Measurements from ENCODE around the gene POLR3H. TPM values are rescaled to one million over a fixed set of nuclear protein-coding genes. Genes with fewer than 3 reads are reported as not detected.

The POLR3H gene
- total RNA-seq, 1 donor: 27.7 TPM

DNA sequence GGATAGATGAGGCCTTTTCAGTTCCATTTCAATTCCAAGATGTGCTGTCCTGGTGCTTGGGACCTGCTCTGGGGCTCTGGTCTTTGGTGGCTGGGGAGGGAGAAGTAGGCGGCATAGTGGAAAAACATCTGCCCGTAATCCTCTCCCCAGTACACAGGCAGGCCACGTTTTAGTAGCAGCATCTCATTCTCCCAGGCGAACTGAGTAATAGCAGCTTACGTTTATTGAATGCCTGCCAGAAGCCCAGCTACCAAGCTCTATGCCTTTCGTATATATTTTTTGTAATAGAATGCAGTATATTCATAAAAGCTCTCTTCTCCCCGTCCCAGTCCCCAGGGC is 63.9 kb downstream of the POLR3H start:
- peak; percentile 82 for DNase-seq (ENCODE audit: low read depth)
- H3K4me3 ChIP-seq (ENCODE audit: low read depth, low read length): no peak overlapping the region
- TF ChIP-seq, protein P1, sequence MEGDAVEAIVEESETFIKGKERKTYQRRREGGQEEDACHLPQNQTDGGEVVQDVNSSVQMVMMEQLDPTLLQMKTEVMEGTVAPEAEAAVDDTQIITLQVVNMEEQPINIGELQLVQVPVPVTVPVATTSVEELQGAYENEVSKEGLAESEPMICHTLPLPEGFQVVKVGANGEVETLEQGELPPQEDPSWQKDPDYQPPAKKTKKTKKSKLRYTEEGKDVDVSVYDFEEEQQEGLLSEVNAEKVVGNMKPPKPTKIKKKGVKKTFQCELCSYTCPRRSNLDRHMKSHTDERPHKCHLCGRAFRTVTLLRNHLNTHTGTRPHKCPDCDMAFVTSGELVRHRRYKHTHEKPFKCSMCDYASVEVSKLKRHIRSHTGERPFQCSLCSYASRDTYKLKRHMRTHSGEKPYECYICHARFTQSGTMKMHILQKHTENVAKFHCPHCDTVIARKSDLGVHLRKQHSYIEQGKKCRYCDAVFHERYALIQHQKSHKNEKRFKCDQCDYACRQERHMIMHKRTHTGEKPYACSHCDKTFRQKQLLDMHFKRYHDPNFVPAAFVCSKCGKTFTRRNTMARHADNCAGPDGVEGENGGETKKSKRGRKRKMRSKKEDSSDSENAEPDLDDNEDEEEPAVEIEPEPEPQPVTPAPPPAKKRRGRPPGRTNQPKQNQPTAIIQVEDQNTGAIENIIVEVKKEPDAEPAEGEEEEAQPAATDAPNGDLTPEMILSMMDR (IDR thresholded peaks at IDR 0.05; ENCODE audit: insufficient read depth, low read length): no peak

DNA sequence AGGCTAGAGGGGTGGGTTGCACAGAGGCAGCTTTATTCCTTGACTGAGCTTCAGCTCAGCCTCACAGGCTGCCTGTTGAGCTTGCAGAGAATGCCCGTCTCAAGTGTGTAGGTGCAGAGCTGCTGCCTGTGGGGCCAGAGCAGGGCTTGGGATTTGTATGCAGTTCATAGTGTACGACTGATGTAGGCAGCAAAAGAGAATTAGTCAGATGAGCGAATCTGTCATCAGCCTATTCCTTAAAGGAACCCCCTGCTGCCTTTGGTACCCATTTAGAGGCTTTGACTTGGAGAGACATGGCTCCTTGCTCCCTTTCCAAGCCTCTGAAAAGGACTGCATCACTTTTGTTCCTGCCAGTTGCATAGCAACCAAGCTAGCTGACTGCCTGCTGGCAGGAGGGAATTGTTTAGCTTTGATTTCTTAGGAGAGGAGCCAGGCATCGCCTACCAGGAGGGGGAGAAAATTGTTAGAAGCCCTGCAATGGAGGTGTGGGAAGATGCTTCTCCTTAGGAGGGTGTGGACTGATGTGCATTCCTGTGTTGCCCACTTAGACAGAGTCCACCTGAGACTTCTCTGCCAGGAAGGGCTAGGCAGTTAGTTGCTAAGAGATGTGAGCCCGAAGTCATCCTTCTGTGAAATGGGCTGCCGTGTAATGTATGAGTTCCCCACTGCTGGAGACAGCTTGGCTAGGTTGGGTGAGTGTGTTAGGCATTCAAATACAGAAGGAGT is 64.4 kb downstream of the POLR3H start:
- H3K4me3 ChIP-seq (ENCODE audit: low read depth, low read length): no peak overlapping the region
- peak; percentile 82 for DNase-seq (ENCODE audit: low read depth)
- TF ChIP-seq, protein P1 (IDR thresholded peaks at IDR 0.05; ENCODE audit: insufficient read depth, low read length): peak; percentile 39

DNA sequence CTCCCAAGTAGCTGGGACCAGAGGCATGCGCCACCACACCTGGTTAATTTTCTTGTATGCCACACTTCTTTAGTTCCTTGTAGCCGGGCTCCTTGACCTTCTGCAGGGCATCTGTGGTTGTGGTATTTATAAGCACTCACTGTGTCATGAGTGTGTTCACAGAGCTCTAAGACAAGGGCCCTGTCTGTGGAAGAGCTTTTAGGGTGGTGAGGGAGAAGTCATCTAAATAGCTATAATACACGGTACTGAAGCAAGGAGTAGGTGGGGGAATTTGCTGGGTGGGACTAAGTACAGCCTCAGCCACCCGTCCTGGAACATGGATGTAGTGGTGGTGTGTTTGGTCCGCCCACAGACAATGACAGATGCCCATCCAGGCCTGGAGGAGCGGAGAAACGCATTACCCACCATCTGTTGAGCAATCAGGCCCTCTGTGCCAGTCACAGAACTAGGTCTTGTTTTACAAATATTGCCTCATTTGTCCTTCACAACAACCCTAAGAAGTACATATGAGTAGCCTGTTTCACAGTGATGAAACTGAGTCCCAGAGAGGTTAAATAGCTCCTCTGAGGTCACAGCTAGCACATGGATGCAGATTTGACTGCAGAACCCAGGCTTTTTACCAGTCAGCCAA is 65.3 kb downstream of the POLR3H start:
- H3K4me3 ChIP-seq (ENCODE audit: low read depth, low read length): no peak overlapping the region
- TF ChIP-seq, protein P1 (IDR thresholded peaks at IDR 0.05; ENCODE audit: insufficient read depth, low read length): no peak
- peak; percentile 21 for DNase-seq (ENCODE audit: low read depth)

DNA sequence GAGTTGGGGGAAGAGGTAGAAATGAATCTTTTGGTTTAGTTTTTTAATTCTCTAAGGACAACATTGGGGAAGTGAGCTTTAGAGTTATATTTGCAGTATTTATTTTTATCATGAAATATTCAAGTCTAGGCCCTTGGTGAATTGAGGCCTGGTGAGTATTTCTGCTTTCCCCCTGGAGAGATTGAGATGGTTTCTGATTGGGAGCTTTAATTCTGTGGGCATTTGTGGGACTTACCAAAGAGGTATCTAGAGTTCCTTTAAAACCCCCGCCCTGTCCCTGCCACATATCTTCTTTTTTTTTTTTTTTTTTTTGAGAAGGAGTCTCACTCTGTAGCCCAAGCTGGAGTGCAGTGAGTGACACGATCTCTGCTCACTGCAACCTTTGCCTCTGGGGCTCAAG is 65.8 kb downstream of the POLR3H start:
- no peak for DNase-seq (ENCODE audit: low read depth)
- H3K4me3 ChIP-seq (ENCODE audit: low read depth, low read length): no peak overlapping the region
- TF ChIP-seq, protein P1 (IDR thresholded peaks at IDR 0.05; ENCODE audit: insufficient read depth, low read length): no peak

Other genes starting within 250 kb of the POLR3H start
- 33.3 and 45.9 TPM in 2 replicates for gene ZC3H7B, start 242.9 kb downstream of the POLR3H start, total RNA-seq (ENCODE audit: low replicate concordance)
- 14.8 and 17.4 TPM in 2 replicates for gene TEF, start 162.5 kb downstream of the POLR3H start, total RNA-seq (ENCODE audit: low replicate concordance)
- gene TOB2, start 97.7 kb downstream of the POLR3H start, total RNA-seq (ENCODE audit: low replicate concordance): 25.4 and 40.1 TPM in 2 replicates
- gene PHF5A, start 75.8 kb downstream of the POLR3H start, total RNA-seq (ENCODE audit: low replicate concordance): 34.6 and 35.7 TPM in 2 replicates
- gene ACO2, start 75.4 kb downstream of the POLR3H start, total RNA-seq (ENCODE audit: low replicate concordance): 42.2 and 45.9 TPM in 2 replicates
- 3.3 and 3.8 TPM in 2 replicates for gene CSDC2, start 16.5 kb upstream of the POLR3H start, total RNA-seq (ENCODE audit: low replicate concordance)
- gene PMM1, start 45.4 kb upstream of the POLR3H start, total RNA-seq (ENCODE audit: low replicate concordance): 29.0 and 37.9 TPM in 2 replicates
- 4.8 and 20.8 TPM in 2 replicates for gene DESI1, start 76.6 kb upstream of the POLR3H start, total RNA-seq (ENCODE audit: low replicate concordance)
- 214 and 276 TPM in 2 replicates for gene XRCC6, start 76.8 kb upstream of the POLR3H start, total RNA-seq (ENCODE audit: low replicate concordance)
- gene SNU13, start 144.4 kb upstream of the POLR3H start, total RNA-seq (ENCODE audit: low replicate concordance): 15.4 and 82.5 TPM in 2 replicates
- 0.27 TPM in 1 of 2 replicates, not detected in the other for gene MEI1, start 155.0 kb upstream of the POLR3H start, total RNA-seq (ENCODE audit: low replicate concordance)